ENCODE results near the gene KAZN. TPM values are rescaled to one million over a fixed set of nuclear protein-coding genes. Genes with fewer than 3 reads are reported as not detected.

Gene KAZN
- total and polyA plus RNA-seq, 2 donors from 2014 or later = 17.4 to 60.8 TPM

- FAIRE-seq = no peak
Measured at GRCh38 chr1:14704846-14705245, 106.4 kb downstream of the KAZN start.

GRCh38 chr1:14705824-14706223, 107.3 kb downstream of the KAZN start:
- peak in 1 of 5 donors; percentile 4 for DNase-seq
- H3K9ac ChIP-seq (ENCODE audit: low read length in 3 of 3) = no peak overlapping the region
- no peak overlapping the region for H3K27ac ChIP-seq (ENCODE audit: low read depth in 2 of 2, low read length in 2 of 2)
- intact Hi-C loops (cut with DNase I) = no loop called here
- no peaks in the 10 kb centered on the region for H3K9me3 ChIP-seq (ENCODE audit: control insufficient read depth in 2 of 3, insufficient read depth in 1 of 3, low read length in 3 of 3)
- no peak for FAIRE-seq
- TF ChIP-seq CTCF (IDR thresholded peaks at IDR 0.05; ENCODE audit: borderline replicate concordance, extremely low read depth, insufficient read depth) = no peak
- H3K36me3 ChIP-seq (ENCODE audit: control insufficient read depth in 2 of 3, insufficient read depth in 3 of 3, low read length in 3 of 3) = no peaks in the 10 kb centered on the region
- H3K4me1 ChIP-seq (ENCODE audit: control insufficient read depth in 2 of 3, insufficient read depth in 2 of 3, low read depth in 1 of 3, low read length in 3 of 3) = no peaks in the 10 kb centered on the region
- H3K4me3 ChIP-seq (ENCODE audit: low read length in 3 of 3) = no peak overlapping the region
- no peaks in the 10 kb centered on the region for H3K27me3 ChIP-seq (ENCODE audit: control insufficient read depth, insufficient read depth, low read length)

More at GRCh38 chr1:14704846-14705245, 106.4 kb downstream of the KAZN start:
- no peak for DNase-seq
- Histone ChIP-seq H3K27me3 (ENCODE audit: control insufficient read depth, insufficient read depth, low read length) (no peaks in the 10 kb centered on the region), H3K4me1 (ENCODE audit: control insufficient read depth in 2 of 3, insufficient read depth in 2 of 3, low read depth in 1 of 3, low read length in 3 of 3) (peaks cover 0 to under 1% (median under 1%) of the 10 kb centered on the region in 3 donors), H3K36me3 (ENCODE audit: control insufficient read depth in 2 of 3, insufficient read depth in 3 of 3, low read length in 3 of 3) (no peaks in the 10 kb centered on the region), H3K27ac (ENCODE audit: low read depth in 2 of 2, low read length in 2 of 2) (no peak overlapping the region), H3K9ac (ENCODE audit: low read length in 3 of 3) (no peak overlapping the region), H3K9me3 (ENCODE audit: control insufficient read depth in 2 of 3, insufficient read depth in 1 of 3, low read length in 3 of 3) (peaks cover 0 to 1% (median 0%) of the 10 kb centered on the region in 3 donors), H3K4me3 (ENCODE audit: low read length in 3 of 3) (no peak overlapping the region)
- TF ChIP-seq CTCF (IDR thresholded peaks at IDR 0.05; ENCODE audit: borderline replicate concordance, extremely low read depth, insufficient read depth) = no peak
- intact Hi-C loops (cut with DNase I) = no loop called here

GRCh38 chr1:14706631-14707030, 108.1 kb downstream of the KAZN start:
- Histone ChIP-seq H3K36me3 (ENCODE audit: control insufficient read depth in 2 of 3, insufficient read depth in 3 of 3, low read length in 3 of 3) (no peaks in the 10 kb centered on the region), H3K4me1 (ENCODE audit: control insufficient read depth in 2 of 3, insufficient read depth in 2 of 3, low read depth in 1 of 3, low read length in 3 of 3) (no peaks in the 10 kb centered on the region), H3K27ac (ENCODE audit: low read depth in 2 of 2, low read length in 2 of 2) (no peak overlapping the region), H3K9ac (ENCODE audit: low read length in 3 of 3) (no peak overlapping the region), H3K4me3 (ENCODE audit: low read length in 3 of 3) (no peak overlapping the region), H3K27me3 (ENCODE audit: control insufficient read depth, insufficient read depth, low read length) (no peaks in the 10 kb centered on the region), H3K9me3 (ENCODE audit: control insufficient read depth in 2 of 3, insufficient read depth in 1 of 3, low read length in 3 of 3) (no peaks in the 10 kb centered on the region)
- intact Hi-C loops (cut with DNase I) = no loop called here
- DNase-seq = no peak
- FAIRE-seq = no peak
- no peak for TF ChIP-seq CTCF (IDR thresholded peaks at IDR 0.05; ENCODE audit: borderline replicate concordance, extremely low read depth, insufficient read depth)

All from kidney (tissue), 14 donors.